CD4-positive, alpha-beta T cell (primary cell): ENCODE measurements around the gene TALDO1. TPM values are rescaled to one million over a fixed set of nuclear protein-coding genes. Genes with fewer than 3 reads are reported as not detected.
A peak's percentile ranks its signal among the peaks of the same experiment; 100 is the strongest.

Experiments used
- ATAC-seq: fragments of 200-7000 bp; cut with Tn5 transposase; one replicate; pipeline ENCODE4 v1.10.0; 2022; ENCODE audit warnings: mild to moderate bottlenecking; ENCODE audit not compliant: poor library complexity
- CTCF ChIA-PET: fragments of 350-600 bp; sonication (Branson Sonifier 250); formaldehyde crosslinking; loops from one replicate; lab custom pipeline; 2021; ENCODE audit warnings: antibody characterized with exemption, inconsistent platforms; lab: Charles Lee
- POLR2A ChIA-PET: fragments of 350-600 bp; sonication (Branson Sonifier 250); formaldehyde crosslinking; loops from one replicate; lab custom pipeline; 2021; ENCODE audit warnings: antibody characterized with exemption, inconsistent platforms; lab: Charles Lee
- DNase-seq, 14 experiments: peaks; one replicate each; pipeline ENCODE4 v3.0.0-alpha.2; 2013 to 2020; ENCODE audit warnings: mixed read lengths in 2 of 14
- H3K27ac ChIP-seq, 2 donors: one replicate each; pipeline versions ENCODE4 v1.5.1 to v1.7.0; 2013; ENCODE audit warnings: low read length in 2 of 2, low read depth in 1 of 2, mild to moderate bottlenecking in 1 of 2
- H3K27me3 ChIP-seq, 2 experiments: 1 replicate in 1 of 2; 2 replicates in 1 of 2; pipeline versions ENCODE4 v1.6.1 to v1.7.0; 2013; ENCODE audit warnings: low read length in 2 of 2, control low read depth in 1 of 2, mild to moderate bottlenecking in 1 of 2, moderate library complexity in 1 of 2; ENCODE audit not compliant: insufficient read depth in 2 of 2, control insufficient read depth in 1 of 2
- H3K36me3 ChIP-seq: one replicate; pipeline ENCODE4 v1.6.1; 2013; ENCODE audit warnings: low read length, control low read depth; ENCODE audit not compliant: insufficient read depth
- H3K4me1 ChIP-seq: one replicate; pipeline ENCODE4 v1.6.1; 2013; ENCODE audit warnings: low read length, control low read depth; ENCODE audit not compliant: insufficient read depth
- H3K4me3 ChIP-seq: one replicate; pipeline ENCODE4 v1.5.1; 2013; ENCODE audit warnings: mild to moderate bottlenecking, low read length, moderate library complexity
- H3K9me3 ChIP-seq, 2 experiments: 1 replicate in 1 of 2; 2 replicates in 1 of 2; pipeline versions ENCODE4 v1.6.1 to v1.7.0; 2013; ENCODE audit warnings: low read length in 2 of 2, mild to moderate bottlenecking in 2 of 2, control low read depth in 1 of 2, moderate library complexity in 1 of 2; ENCODE audit not compliant: control insufficient read depth in 1 of 2, insufficient read depth in 1 of 2
- H3K27ac Mint-ChIP-seq: one replicate; pipeline ENCODE4 v1.8.0; 2020; ENCODE audit warnings: mixed read lengths
- H3K27me3 Mint-ChIP-seq: one replicate; pipeline ENCODE4 v1.8.0; 2021; ENCODE audit warnings: mixed read lengths
- H3K36me3 Mint-ChIP-seq: one replicate; pipeline ENCODE4 v1.8.0; 2021; ENCODE audit warnings: low read depth, mixed read lengths
- H3K4me1 Mint-ChIP-seq: one replicate; pipeline ENCODE4 v1.8.0; 2021; ENCODE audit warnings: low read depth, mixed read lengths
- H3K4me3 Mint-ChIP-seq: one replicate; pipeline ENCODE4 v1.8.0; 2020; ENCODE audit warnings: mild to moderate bottlenecking, mixed read lengths
- H3K9me3 Mint-ChIP-seq: one replicate; pipeline ENCODE4 v1.8.0; 2020; ENCODE audit warnings: mixed read lengths
- intact Hi-C, 2 experiments: fragments of 100-400 bp; cut with DNase I in 1 of 2; cut with micrococcal nuclease in 1 of 2; formaldehyde crosslinking; loops; one replicate each; pipeline versions ENCODE4 v1.15.1 to v1.9.0; 2023 to 2025; cut with DNase I, micrococcal nuclease
- total RNA-seq, 174 experiments: library from RNA in 2 of 174; stranded (reverse) in 2 of 174; gene quantifications; one replicate each; pipeline ENCODE4 v1.2.3 and lab custom pipeline; 2021 to 2026
- TF ChIP-seq, protein P1 (sequence below): fragments of 200-600 bp; IDR thresholded peaks from one replicate; pipeline ENCODE4 v1.8.0; 2022; ENCODE audit warnings: antibody characterized with exemption, mild to moderate bottlenecking

TALDO1 gene
- total RNA-seq, 2 experiments from 2014 or later: 26.2 to 27.7 TPM

DNA sequence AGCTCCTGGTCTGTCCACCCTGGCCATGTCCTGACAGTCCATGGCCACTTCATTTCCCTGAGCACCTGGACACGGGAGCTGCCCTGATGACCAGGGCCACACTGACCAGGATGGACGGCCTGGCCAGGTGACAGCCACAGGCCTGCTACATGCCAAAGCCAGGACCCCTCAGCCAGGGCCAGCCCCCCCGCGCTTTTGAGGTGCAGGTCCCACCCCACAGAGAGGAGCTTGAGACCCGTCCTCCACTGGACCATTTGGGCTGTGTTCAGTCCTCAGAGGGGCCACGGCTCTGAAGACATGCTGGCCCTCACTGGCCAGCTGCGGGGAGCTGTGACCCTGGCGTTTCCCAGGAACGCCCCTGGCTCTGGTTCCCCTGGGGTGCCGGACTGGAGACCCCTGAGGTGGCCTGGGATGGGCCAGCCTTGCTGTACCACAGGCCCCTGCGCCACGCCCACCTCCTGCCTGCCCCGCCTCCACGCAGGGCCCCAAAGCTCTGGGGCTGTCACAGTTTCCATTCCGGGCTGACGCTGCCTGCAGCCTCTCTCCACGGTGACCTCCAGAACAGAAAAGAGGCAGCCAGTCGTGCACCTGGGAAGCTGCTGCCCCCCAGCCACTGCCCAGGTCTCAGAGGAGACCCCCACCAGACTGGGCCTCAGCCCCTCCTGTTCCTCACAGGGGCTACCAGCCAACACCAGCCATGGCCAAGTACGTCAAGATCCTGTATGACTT is 23.1 kb upstream of the TALDO1 start:
- Histone ChIP-seq H3K9me3 (peaks cover 0 to 19% of the 10 kb centered on the region in 2 experiments), H3K36me3 (no peaks in the 10 kb centered on the region), H3K4me1 (peaks cover 62% of the 10 kb centered on the region), H3K27me3 (peaks cover 5 to 24% of the 10 kb centered on the region in 2 experiments), H3K4me3 (no peak overlapping the region), H3K27ac (no peak overlapping the region)
- Mint-ChIP-seq H3K4me3 (peak overlapping the region; percentile 48), H3K9me3 (no peaks in the 10 kb centered on the region), H3K4me1 (peaks cover 7% of the 10 kb centered on the region), H3K27me3 (peaks cover 27% of the 10 kb centered on the region), H3K27ac (no peak overlapping the region), H3K36me3 (no peaks in the 10 kb centered on the region)
- ATAC-seq: no peak
- peak in 1 of 14 experiments; percentile 39 for DNase-seq
- CTCF ChIA-PET: interaction anchor here (3.2 to 4.7 kb wide), 2 partner anchors 28 to 169 kb away, joined by 16 to 23 read pairs; partner anchors contain the start of genes DEAF1 and TMEM80
- intact Hi-C loops: loop anchor here in 1 of 2 experiments (2.0 kb wide), 1 partner anchor 35 kb away; no protein-coding TSS in a partner anchor
- TF ChIP-seq, protein P1, sequence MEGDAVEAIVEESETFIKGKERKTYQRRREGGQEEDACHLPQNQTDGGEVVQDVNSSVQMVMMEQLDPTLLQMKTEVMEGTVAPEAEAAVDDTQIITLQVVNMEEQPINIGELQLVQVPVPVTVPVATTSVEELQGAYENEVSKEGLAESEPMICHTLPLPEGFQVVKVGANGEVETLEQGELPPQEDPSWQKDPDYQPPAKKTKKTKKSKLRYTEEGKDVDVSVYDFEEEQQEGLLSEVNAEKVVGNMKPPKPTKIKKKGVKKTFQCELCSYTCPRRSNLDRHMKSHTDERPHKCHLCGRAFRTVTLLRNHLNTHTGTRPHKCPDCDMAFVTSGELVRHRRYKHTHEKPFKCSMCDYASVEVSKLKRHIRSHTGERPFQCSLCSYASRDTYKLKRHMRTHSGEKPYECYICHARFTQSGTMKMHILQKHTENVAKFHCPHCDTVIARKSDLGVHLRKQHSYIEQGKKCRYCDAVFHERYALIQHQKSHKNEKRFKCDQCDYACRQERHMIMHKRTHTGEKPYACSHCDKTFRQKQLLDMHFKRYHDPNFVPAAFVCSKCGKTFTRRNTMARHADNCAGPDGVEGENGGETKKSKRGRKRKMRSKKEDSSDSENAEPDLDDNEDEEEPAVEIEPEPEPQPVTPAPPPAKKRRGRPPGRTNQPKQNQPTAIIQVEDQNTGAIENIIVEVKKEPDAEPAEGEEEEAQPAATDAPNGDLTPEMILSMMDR: no peak
- POLR2A ChIA-PET: interaction anchor here (3.6 kb wide), 1 partner anchor 169 kb away, joined by 27 read pairs; no protein-coding TSS in a partner anchor

DNA sequence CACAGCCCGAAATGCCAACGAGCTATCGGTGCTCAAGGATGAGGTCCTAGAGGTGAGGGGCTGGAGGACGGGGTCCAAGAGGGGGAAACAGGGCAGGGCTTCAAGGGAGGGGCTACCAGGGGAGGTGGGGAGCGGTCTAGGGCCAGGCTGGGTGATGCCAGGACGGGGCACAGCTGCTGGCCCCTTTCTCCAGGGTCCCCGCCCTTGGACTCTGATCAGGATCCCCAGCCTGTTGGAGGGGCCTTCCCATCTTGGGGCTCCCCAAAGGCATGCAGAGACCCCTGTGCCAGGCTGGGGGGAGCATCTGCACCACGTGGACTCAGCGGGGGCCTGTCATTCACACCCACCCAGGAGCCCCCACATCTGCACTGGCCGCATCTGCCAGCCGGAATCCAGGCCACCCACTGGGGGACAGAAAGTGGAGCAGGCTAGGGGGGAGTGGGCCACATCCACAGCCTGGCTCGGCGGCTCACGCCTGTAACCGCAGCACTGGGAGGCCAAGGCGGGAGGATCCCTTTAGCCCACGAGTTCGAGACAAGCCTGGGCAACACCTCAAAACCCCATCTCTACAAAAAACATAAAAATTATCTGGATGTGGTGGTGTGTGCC is 22.4 kb upstream of the TALDO1 start:
- intact Hi-C loops: loop anchor here (2.0 to 5.0 kb wide), 2 partner anchors 33 to 36 kb away; no protein-coding TSS in a partner anchor
- ChIA-PET POLR2A (interaction anchor here (1.0 to 3.6 kb wide), 5 partner anchors 19 to 170 kb away, joined by 3 to 27 read pairs (median 4); partner anchors contain the start of gene PNPLA2), CTCF (interaction anchor here (2.3 to 3.2 kb wide), 2 partner anchors 29 to 170 kb away, joined by 9 to 16 read pairs; partner anchors contain the start of genes DEAF1 and TMEM80)
- Mint-ChIP-seq H3K4me1 (peaks cover 7% of the 10 kb centered on the region), H3K27ac (no peak overlapping the region), H3K4me3 (peak overlapping the region; percentile 48), H3K9me3 (no peaks in the 10 kb centered on the region), H3K36me3 (no peaks in the 10 kb centered on the region), H3K27me3 (peaks cover 20% of the 10 kb centered on the region)
- peak in 1 of 14 experiments; percentile 36 for DNase-seq
- Histone ChIP-seq H3K27ac (no peak overlapping the region), H3K9me3 (peaks cover 0 to 17% of the 10 kb centered on the region in 2 experiments), H3K36me3 (no peaks in the 10 kb centered on the region), H3K4me1 (peaks cover 62% of the 10 kb centered on the region), H3K4me3 (no peak overlapping the region), H3K27me3 (peaks cover 5 to 19% of the 10 kb centered on the region in 2 experiments)
- TF ChIP-seq, protein P1: no peak
- ATAC-seq: no peak

DNA sequence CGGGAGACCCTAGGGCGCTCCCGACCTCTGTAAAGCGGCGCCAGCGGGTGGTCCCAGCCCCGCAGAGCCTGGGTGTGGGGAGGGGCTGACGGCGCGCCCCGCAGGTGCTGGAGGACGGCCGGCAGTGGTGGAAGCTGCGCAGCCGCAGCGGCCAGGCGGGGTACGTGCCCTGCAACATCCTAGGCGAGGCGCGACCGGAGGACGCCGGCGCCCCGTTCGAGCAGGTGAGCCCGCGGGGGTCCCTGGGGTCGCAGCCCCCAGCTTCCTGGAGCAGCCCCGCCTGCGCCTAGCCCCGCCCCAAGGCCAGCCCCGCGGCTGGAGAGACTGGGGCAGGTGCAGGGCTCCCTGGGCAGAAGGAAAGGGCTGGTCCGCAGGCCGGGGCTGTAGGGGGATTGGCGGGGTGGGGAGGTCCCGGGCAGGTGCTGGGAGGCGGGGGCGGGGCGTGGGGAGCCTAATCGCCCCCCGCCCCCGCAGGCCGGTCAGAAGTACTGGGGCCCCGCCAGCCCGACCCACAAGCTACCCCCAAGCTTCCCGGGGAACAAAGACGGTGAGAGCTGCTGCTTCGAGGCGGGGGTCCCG is 21.6 kb upstream of the TALDO1 start:
- peaks cover 0 to 10% of the 10 kb centered on the region in 2 experiments for H3K9me3 ChIP-seq
- peaks cover 5 to 14% of the 10 kb centered on the region in 2 experiments for H3K27me3 ChIP-seq
- H3K4me3 ChIP-seq: peak overlapping the region; percentile 41
- Mint-ChIP-seq H3K4me1 (peaks cover 7% of the 10 kb centered on the region), H3K9me3 (no peaks in the 10 kb centered on the region), H3K27ac (no peak overlapping the region), H3K36me3 (no peaks in the 10 kb centered on the region), H3K4me3 (peak overlapping the region; percentile 74), H3K27me3 (peaks cover 19% of the 10 kb centered on the region)
- CTCF ChIA-PET: interaction anchor here (0.8 to 2.3 kb wide), 4 partner anchors 21 to 171 kb away, joined by 3 to 9 read pairs (median 4); partner anchors contain the start of gene TALDO1
- POLR2A ChIA-PET: interaction anchor here (0.5 to 3.6 kb wide), 16 partner anchors 18 to 519 kb away, joined by 3 to 41 read pairs (median 4); partner anchors contain the start of genes BET1L, DEAF1, LMNTD2 and PHRF1
- H3K27ac ChIP-seq: no peak overlapping the region
- H3K36me3 ChIP-seq: no peaks in the 10 kb centered on the region
- intact Hi-C loops: loop anchor here (2.0 to 5.0 kb wide), 2 partner anchors 33 to 37 kb away; no protein-coding TSS in a partner anchor
- ATAC-seq (no peak), DNase-seq (peak in 1 of 14 experiments; percentile 42)
- TF ChIP-seq, protein P1: no peak
- peaks cover 58% of the 10 kb centered on the region for H3K4me1 ChIP-seq
